Measurements from ENCODE around the gene CAPN8.

CAPN8 gene

GRCh38 chr1:223654083-223654482 lies 11.4 kb downstream of the CAPN8 start:
- DNase-seq (ENCODE audit: low spot score) = no peak

- DNase-seq (ENCODE audit: low spot score) = no peak
Measured at GRCh38 chr1:223653431-223653830, 12.1 kb downstream of the CAPN8 start.

DNA sequence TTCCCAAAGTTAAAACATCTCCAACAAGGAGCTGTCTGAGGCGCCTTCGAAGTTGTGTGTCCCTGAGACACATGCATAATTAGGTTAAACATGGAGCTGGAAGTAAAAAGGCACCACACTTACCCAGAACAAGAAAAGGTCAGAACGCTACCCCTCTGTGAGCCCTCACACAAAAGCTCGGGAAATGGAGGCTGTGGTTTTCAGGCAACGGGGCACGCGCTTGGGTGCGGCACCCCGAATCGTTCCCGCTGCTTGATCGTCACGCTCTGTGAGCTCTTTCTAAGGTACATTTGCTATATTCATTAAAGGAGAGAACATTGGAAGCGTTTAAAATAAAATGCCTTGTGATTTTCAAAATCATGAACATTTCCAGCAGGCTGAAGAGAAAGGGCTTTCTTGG lies 12.5 kb downstream of the CAPN8 start:
- no peak for DNase-seq (ENCODE audit: low spot score)

- peak; percentile 57 for DNase-seq (ENCODE audit: low spot score)
Measured at GRCh38 chr1:223652436-223652941, 13.0 kb downstream of the CAPN8 start.

GRCh38 chr1:223651291-223651991 lies 14.1 kb downstream of the CAPN8 start:
- no peak for DNase-seq (ENCODE audit: low spot score)

DNA sequence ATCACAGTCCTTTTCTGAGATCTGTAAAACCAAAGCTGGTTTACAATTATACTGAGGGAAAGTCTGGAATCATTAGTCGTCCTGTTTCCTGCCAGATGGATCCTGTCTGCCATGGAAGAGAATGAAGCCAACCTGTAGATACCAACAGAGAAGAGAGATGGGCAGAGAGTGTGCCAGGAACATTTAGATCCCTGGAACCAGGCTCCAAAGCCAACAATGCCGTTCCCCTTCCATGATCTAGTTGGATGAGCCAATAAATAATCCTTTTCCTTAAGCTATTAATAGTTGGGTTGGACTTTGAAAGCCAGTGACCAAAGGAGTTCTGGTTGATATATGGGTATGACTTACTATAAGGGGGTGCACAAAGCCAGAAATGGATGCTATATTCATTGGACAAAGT lies 15.0 kb downstream of the CAPN8 start:
- DNase-seq (ENCODE audit: low spot score) = peak; percentile 37

DNA sequence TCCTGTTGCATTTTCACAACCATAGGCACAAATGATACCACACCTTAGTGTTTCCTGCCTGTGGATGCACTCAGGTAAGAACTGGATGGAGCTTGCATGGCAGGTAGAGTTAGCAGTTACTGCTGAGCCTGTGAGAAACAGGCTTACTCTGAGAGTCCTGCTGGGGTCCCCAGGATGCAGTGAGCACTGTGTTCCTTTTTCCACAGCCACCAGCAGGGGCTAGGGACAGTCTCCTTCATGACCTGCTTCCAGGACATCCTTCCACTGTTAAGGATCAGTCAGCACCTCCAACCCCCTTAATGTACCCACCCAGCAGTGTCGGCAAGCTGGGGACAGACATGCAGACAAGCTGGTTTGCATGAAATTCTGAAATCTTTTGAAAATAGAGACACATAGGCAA lies 16.3 kb downstream of the CAPN8 start:
- no peak for DNase-seq (ENCODE audit: low spot score)

GRCh38 chr1:223647249-223647648 lies 18.3 kb downstream of the CAPN8 start:
- no peak for DNase-seq (ENCODE audit: low spot score)

DNA sequence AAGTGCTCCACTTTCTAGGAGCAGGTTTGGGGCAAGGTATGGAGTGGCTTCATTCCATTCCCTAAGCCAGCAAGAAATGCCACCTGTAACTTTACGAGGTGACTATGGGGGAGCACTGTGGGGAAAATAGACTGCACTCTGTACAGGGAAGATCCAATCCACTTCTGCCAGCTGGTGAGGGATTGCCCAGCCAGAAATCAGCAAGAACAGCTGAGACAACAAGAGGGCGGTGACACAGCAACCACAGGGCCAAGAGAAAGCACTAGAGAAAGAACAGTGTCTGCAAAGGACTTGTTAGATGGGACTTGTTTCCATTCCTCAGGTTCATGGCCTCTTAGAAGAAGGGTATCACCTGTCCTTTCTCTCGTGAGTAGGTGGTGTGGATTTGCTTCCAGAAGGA lies 19.6 kb downstream of the CAPN8 start:
- DNase-seq (ENCODE audit: low spot score) = no peak

- DNase-seq (ENCODE audit: low spot score) = no peak
Measured at GRCh38 chr1:223642237-223642636, 23.3 kb downstream of the CAPN8 start.

- no peak for DNase-seq (ENCODE audit: low spot score)
Measured at GRCh38 chr1:223641523-223642039, 23.9 kb downstream of the CAPN8 start.

GRCh38 chr1:223639331-223639749 lies 26.2 kb downstream of the CAPN8 start:
- DNase-seq (ENCODE audit: low spot score) = no peak

GRCh38 chr1:223635236-223635635 lies 30.3 kb downstream of the CAPN8 start:
- DNase-seq (ENCODE audit: low spot score) = no peak

DNA sequence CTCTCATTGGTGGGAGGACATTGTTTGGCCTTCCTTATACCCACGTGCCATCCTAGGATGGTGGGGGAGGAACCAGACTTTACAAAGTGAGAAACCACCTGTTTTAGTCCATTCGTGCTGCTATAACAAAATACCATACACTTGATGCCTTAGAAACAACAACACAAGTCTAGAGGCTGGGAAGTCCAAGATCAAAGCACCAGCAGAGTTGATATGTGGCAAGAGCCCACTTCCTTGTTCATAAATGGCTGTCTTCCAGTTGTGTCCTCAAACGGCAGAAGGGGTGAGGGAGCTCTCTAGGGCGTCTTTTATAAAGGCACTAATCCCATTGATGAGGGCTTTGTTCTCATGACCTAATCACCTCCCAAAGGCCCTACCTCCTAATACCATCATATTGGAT lies 31.1 kb downstream of the CAPN8 start:
- no peak for DNase-seq (ENCODE audit: low spot score)

DNA sequence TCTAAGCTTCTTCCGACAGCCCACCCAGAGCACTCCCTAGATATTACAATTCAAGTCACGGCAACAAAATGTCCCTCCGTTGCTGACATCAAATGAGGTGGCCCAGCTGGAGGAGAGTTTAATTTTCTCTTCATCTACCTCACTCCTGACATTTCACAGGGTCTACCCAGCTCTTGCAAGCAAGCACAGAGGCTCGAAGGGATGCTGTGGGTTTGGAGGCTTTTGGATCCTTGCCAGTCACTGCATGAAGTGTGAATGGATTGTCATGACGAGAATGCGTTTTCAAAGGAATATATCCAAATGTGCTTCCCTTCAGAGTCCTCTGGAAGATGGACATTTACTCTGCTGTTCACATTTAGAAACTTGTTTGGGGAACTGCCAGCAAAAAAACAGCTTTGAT lies 33.5 kb downstream of the CAPN8 start:
- no peak for DNase-seq (ENCODE audit: low spot score)

DNA sequence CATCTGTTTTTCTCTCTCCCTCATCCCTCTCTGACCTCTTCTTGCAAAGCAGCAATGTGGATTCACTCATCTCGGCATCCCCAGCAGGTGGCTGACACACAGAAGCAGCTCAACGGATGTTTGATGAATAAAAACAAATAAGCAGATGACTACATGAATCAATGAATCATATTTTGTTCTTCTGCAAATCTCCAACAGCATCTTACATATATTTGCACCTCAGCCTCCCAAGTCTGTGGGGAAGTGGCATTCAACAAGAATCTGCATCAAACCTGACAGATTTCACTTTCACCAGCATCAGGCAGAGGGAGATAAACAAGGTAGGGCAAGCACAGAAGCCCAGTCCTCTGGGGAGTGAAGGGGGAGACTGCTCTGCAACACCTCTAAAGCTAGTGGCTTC lies 34.0 kb downstream of the CAPN8 start:
- DNase-seq (ENCODE audit: low spot score) = peak; percentile 23

DNA sequence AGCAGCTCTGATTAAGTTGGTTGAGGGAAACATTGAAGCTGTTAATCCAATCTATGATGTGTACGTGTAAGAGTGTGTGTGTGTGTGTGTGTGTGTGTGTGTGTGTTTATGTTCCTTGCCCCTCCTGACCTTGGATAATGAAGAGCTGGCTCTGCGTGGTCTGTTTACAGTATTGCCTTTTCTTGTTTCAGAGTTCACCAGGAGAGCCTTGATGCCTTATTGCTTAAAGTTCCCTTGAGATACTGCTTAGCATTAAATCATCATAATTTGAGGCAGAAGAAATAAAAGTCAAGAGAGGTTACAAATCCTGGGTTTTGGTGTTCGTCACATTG lies 36.4 kb downstream of the CAPN8 start:
- DNase-seq (ENCODE audit: low spot score) = no peak

DNA sequence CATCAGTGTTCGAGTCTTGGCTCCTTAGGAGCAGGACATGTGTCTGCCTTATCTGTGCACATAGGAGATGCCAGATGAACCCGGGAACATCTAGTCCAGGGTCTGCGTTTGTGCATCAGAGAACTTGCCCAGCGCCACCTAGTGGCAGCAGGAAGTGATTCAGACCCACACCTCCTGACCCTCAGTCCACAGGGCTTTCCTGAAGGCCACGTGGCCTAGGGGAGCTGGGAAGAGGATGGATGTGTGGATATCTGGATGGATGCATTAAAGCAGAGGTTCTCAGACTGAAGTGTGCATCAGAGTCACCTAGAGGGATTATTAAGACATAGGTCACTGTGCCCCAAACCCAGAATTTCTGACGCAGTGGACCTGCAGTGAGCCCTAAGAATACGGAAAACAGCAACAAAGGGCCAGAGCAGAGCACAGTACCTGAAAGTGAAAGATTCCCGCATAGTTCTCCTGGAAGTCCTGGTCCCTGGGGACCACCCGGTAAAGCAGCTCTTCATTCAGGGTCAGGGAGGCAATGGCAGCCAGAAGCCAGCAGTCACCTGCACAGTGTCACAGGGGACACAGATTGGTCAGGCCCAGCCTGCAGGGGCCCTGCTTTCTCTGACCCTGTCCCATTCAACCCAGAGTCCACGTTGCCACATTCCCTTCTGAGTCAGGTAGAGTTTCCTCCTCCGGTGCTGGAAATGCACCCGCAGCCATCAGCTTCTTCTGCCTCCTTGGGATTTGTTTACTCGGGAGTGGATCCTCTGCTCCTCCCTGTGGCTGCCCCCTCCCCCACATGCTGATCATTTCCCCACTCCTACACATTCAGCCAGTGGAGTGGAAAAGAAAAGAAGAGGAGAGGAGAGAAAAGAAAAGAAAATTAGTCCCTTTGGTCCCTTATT lies 37.0 kb downstream of the CAPN8 start:
- DNase-seq (ENCODE audit: low spot score) = peak; percentile 59

DNA sequence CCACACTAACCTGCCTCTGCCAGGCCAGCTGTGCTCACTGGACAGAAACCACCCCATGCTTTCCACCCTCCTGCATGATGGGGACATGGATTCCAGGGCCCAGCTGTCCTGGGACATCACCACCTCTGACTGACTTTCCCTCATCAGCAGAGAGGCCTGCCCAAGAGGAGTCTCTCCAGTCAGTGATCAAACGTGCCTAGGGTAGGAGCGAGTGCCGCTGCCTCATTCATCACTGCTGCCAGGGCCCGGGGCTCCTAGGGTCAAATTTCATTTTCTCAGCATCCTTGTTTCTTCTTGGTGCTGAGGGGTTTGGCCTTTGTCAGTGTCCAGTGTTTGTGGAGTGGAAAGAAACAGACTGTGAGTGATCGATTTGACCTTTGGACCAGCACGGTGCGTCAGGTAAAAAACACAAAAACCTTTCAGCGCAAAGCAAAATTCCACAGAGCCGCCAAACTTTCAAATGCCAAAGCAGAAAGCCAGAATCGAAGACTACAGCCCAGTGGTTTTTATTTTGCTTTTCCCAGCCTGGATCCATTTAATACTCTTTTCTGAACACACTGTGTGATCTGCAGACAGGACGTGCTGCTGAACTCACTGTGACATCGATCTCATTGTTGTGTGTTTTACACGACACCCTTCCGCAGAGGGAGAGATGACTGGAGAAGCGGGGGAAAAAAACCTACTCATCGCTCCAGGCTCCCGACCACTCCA lies 43.2 kb downstream of the CAPN8 start:
- no peak for DNase-seq (ENCODE audit: low spot score)

- peak; percentile 60 for DNase-seq (ENCODE audit: low spot score)
Measured at GRCh38 chr1:223621312-223621734, 44.2 kb downstream of the CAPN8 start.

GRCh38 chr1:223620297-223620897 lies 45.1 kb downstream of the CAPN8 start:
- peak; percentile 27 for DNase-seq (ENCODE audit: low spot score)

- no peak for DNase-seq (ENCODE audit: low spot score)
Measured at GRCh38 chr1:223618680-223619079, 46.8 kb downstream of the CAPN8 start.
